H9 (cell line): Measurements from ENCODE around the gene RILPL2. TPM values are rescaled to one million over a fixed set of nuclear protein-coding genes. Genes with fewer than 3 reads are reported as not detected.
"Not testable (repeated sequence)": the region's sequence is repeated elsewhere in the genome, so short reads cannot be mapped to it uniquely, and the experiment has no call there.

Source experiments
- DNase-seq: peaks from one replicate; pipeline ENCODE4 v3.0.0-alpha.2; 2017
- H2AFZ ChIP-seq: one replicate; pipeline ENCODE4 v1.6.1; 2013; ENCODE audit warnings: mild to moderate bottlenecking, low read length, control low read depth, moderate library complexity
- H2AK5ac ChIP-seq: 2 replicates; pipeline ENCODE4 v1.6.1; 2013; ENCODE audit warnings: low read length, control low read depth, mixed read lengths; ENCODE audit not compliant: insufficient read length
- H2BK120ac ChIP-seq: one replicate; pipeline ENCODE4 v1.6.1; 2013; ENCODE audit warnings: low read depth, mild to moderate bottlenecking, low read length, control low read depth, inconsistent platforms; ENCODE audit not compliant: poor library complexity, severe bottlenecking
- H2BK12ac ChIP-seq: 2 replicates; pipeline ENCODE4 v1.6.1; 2013; ENCODE audit warnings: low read length, control low read depth, mixed read lengths, low read depth; ENCODE audit not compliant: insufficient read length
- H2BK15ac ChIP-seq: 2 replicates; pipeline ENCODE4 v1.6.1; 2013; ENCODE audit warnings: low read depth, low read length, control low read depth
- H2BK20ac ChIP-seq: one replicate; pipeline ENCODE4 v1.6.1; 2013; ENCODE audit warnings: low read depth, mild to moderate bottlenecking, low read length, control low read depth, inconsistent platforms; ENCODE audit not compliant: poor library complexity, severe bottlenecking
- H2BK5ac ChIP-seq: 2 replicates; pipeline ENCODE4 v1.6.1; 2013; ENCODE audit warnings: low read length, control low read depth, mixed read lengths; ENCODE audit not compliant: insufficient read length
- H3K14ac ChIP-seq: 2 replicates; pipeline ENCODE4 v1.6.1; 2013; ENCODE audit warnings: low read length, control low read depth; ENCODE audit not compliant: insufficient read depth
- H3K18ac ChIP-seq: 2 replicates; pipeline ENCODE4 v1.6.1; 2013; ENCODE audit warnings: low read depth, mild to moderate bottlenecking, mixed read lengths, low read length, control low read depth; ENCODE audit not compliant: insufficient read length
- H3K23ac ChIP-seq: 2 replicates; pipeline ENCODE4 v1.6.1; 2013; ENCODE audit warnings: low read length, control low read depth, mixed read lengths, low read depth; ENCODE audit not compliant: insufficient read length
- H3K23me2 ChIP-seq: 2 replicates; pipeline ENCODE4 v1.6.1; 2013; ENCODE audit warnings: low read depth, mild to moderate bottlenecking, mixed read lengths, low read length, control low read depth; ENCODE audit not compliant: insufficient read length, poor library complexity, severe bottlenecking
- H3K27ac ChIP-seq: 2 replicates; pipeline ENCODE4 v1.5.1; 2013; ENCODE audit warnings: low read length, control low read depth, mixed read lengths, low read depth; ENCODE audit not compliant: insufficient read length
- H3K27me3 ChIP-seq: 2 replicates; pipeline ENCODE4 v1.6.1; 2013; ENCODE audit warnings: low read length, control low read depth, inconsistent platforms; ENCODE audit not compliant: insufficient read depth
- H3K4ac ChIP-seq: 2 replicates; pipeline ENCODE4 v1.6.1; 2013; ENCODE audit warnings: low read depth, mild to moderate bottlenecking, control low read depth, inconsistent platforms, low read length, moderate library complexity
- H3K4me1 ChIP-seq: 2 replicates; pipeline ENCODE4 v1.6.1; 2013; ENCODE audit warnings: low read length, control low read depth, inconsistent platforms; ENCODE audit not compliant: insufficient read depth
- H3K4me2 ChIP-seq: 2 replicates; pipeline ENCODE4 v1.6.1; 2013; ENCODE audit warnings: low read length, control low read depth, mixed read lengths; ENCODE audit not compliant: insufficient read length, insufficient read depth
- H3K56ac ChIP-seq: 2 replicates; pipeline ENCODE4 v1.6.1; 2013; ENCODE audit warnings: low read depth, mild to moderate bottlenecking, mixed read lengths, low read length, control low read depth; ENCODE audit not compliant: insufficient read length
- H3K79me1 ChIP-seq: 2 replicates; pipeline ENCODE4 v1.6.1; 2013; ENCODE audit warnings: low read depth, mild to moderate bottlenecking, moderate library complexity, low read length, control low read depth, inconsistent platforms; ENCODE audit not compliant: insufficient read depth, poor library complexity, severe bottlenecking
- H3K79me2 ChIP-seq: 2 replicates; pipeline ENCODE4 v1.6.1; 2013; ENCODE audit warnings: low read length, control low read depth, inconsistent platforms; ENCODE audit not compliant: insufficient read depth
- H3K9ac ChIP-seq: 2 replicates; pipeline ENCODE4 v1.6.1; 2013; ENCODE audit warnings: low read length, control low read depth, mixed read lengths; ENCODE audit not compliant: insufficient read length; ENCODE audit errors: extremely low read depth
- H3K9me3 ChIP-seq: one replicate; pipeline ENCODE4 v1.6.1; 2013; ENCODE audit warnings: low read depth, low read length, inconsistent platforms; ENCODE audit not compliant: control insufficient read depth
- H3T11ph ChIP-seq: one replicate; pipeline ENCODE4 v1.6.1; 2013; ENCODE audit warnings: mild to moderate bottlenecking, low read length, control low read depth, inconsistent platforms
- H4K20me1 ChIP-seq: one replicate; pipeline ENCODE4 v1.6.1; 2013; ENCODE audit not compliant: control insufficient read depth, insufficient read length, insufficient read depth
- H4K5ac ChIP-seq: 2 replicates; pipeline ENCODE4 v1.6.1; 2013; ENCODE audit warnings: low read depth, mild to moderate bottlenecking, mixed read lengths, low read length, control low read depth; ENCODE audit not compliant: insufficient read length
- H4K8ac ChIP-seq: replicated peaks from 2 replicates; pipeline ENCODE4 v1.6.1; 2013; ENCODE audit warnings: low read length, control low read depth, mixed read lengths, low read depth; ENCODE audit not compliant: insufficient read length
- H4K91ac ChIP-seq: 2 replicates; pipeline ENCODE4 v1.6.1; 2013; ENCODE audit warnings: low read depth, mild to moderate bottlenecking, moderate library complexity, mixed read lengths, low read length, control low read depth; ENCODE audit not compliant: insufficient read length
- H3K27ac Mint-ChIP-seq, 3 experiments: 2 replicates in 2 of 3; 3 replicates in 1 of 3; pipeline ENCODE4 v1.8.0; 2020 to 2021; ENCODE audit warnings: mixed read lengths in 3 of 3, mild to moderate bottlenecking in 1 of 3, moderate library complexity in 1 of 3
- H3K27me3 Mint-ChIP-seq: 2 replicates; pipeline ENCODE4 v1.8.0; 2021; ENCODE audit warnings: low read depth, mild to moderate bottlenecking, moderate library complexity, mixed read lengths
- H3K36me3 Mint-ChIP-seq, 3 experiments: 2 replicates in 2 of 3; 3 replicates in 1 of 3; pipeline ENCODE4 v1.8.0; 2020 to 2021; ENCODE audit warnings: low read depth in 3 of 3, mixed read lengths in 3 of 3; ENCODE audit not compliant: insufficient read depth in 1 of 3
- H3K4me1 Mint-ChIP-seq, 2 experiments: 2 replicates each; pipeline ENCODE4 v1.8.0; 2020; ENCODE audit warnings: mixed read lengths in 2 of 2
- H3K4me3 Mint-ChIP-seq, 2 experiments: 2 replicates in 1 of 2; 3 replicates in 1 of 2; pipeline ENCODE4 v1.8.0; 2020 to 2021; ENCODE audit warnings: mild to moderate bottlenecking in 2 of 2, mixed read lengths in 2 of 2, moderate library complexity in 1 of 2
- H3K9me3 Mint-ChIP-seq, 2 experiments: 2 replicates in 1 of 2; 3 replicates in 1 of 2; pipeline ENCODE4 v1.8.0; 2020; ENCODE audit warnings: mild to moderate bottlenecking in 2 of 2, mixed read lengths in 2 of 2, moderate library complexity in 1 of 2
- CTCF ChIP-seq: fragments of 200-600 bp; sonication (generic); conservative IDR thresholded peaks from 3 replicates; pipeline ENCODE4 v1.8.0; 2021; ENCODE audit warnings: antibody characterized with exemption, mild to moderate bottlenecking
- WGBS: extraction: QIAGEN DNeasy Blood & Tissue Kit; methylation state at CpG from one replicate; pipeline ENCODE4 v1.1.7; 2013; ENCODE audit warnings: missing lambda C conversion rate, low lambda C conversion rate, mixed read lengths; ENCODE audit not compliant: insufficient read length; ENCODE audit errors: extremely low coverage; 5-methylcytosine and 5-hydroxymethylcytosine counted together
- total RNA-seq: library from RNA; stranded (reverse); gene quantifications from 2 replicates; pipeline ENCODE4 v1.2.1, GENCODE V29; 2021

RILPL2 gene
- total RNA-seq, 1 experiment from 2014 or later = 1.4 TPM

GRCh38 chr12:123410041-123410412 is 26.5 kb downstream of the RILPL2 start:
- Histone ChIP-seq H2AFZ (no peak overlapping the region), H3K9ac (no peak overlapping the region), H3K27ac (no peak overlapping the region), H3K9me3 (no peaks in the 10 kb centered on the region), H3K4me1 (no peaks in the 10 kb centered on the region), H3T11ph (no peak overlapping the region), H3K56ac (no peak overlapping the region), H2BK20ac (no peak overlapping the region), H2BK15ac (no peak overlapping the region), H4K8ac (no peak overlapping the region), H3K18ac (no peak overlapping the region), H2AK5ac (no peak overlapping the region), H2BK5ac (no peak overlapping the region), H4K5ac (no peak overlapping the region), H3K23ac (no peak overlapping the region), H3K14ac (no peak overlapping the region), H4K20me1 (no peaks in the 10 kb centered on the region), H3K4ac (no peak overlapping the region), H3K79me2 (no peaks in the 10 kb centered on the region), H3K27me3 (no peaks in the 10 kb centered on the region), H2BK12ac (no peak overlapping the region), H3K23me2 (no peaks in the 10 kb centered on the region), H3K79me1 (no peaks in the 10 kb centered on the region), H3K4me2 (no peak overlapping the region), H2BK120ac (no peak overlapping the region), H4K91ac (no peak overlapping the region)
- Mint-ChIP-seq H3K27ac (no peak overlapping the region), H3K27me3 (peaks cover 17% of the 10 kb centered on the region), H3K4me1 (no peaks in the 10 kb centered on the region; a peak in 1 of 4 replicates), H3K4me3 (no peak overlapping the region), H3K9me3 (peaks cover 0 to 2% of the 10 kb centered on the region in 2 experiments; a peak in 3 of 5 replicates), H3K36me3 (peaks cover 8 to 21% (median 12%) of the 10 kb centered on the region in 3 experiments)
- DNase-seq = no peak
- no CpG with 5 or more reads among the region's 5 CpGs for WGBS
- TF ChIP-seq CTCF = no peak

GRCh38 chr12:123409284-123410040 is 27.0 kb downstream of the RILPL2 start:
- not testable (repeated sequence) for H3K4me1 ChIP-seq, H3K14ac ChIP-seq, H2BK12ac ChIP-seq, H3T11ph ChIP-seq, H4K91ac ChIP-seq, H3K79me1 ChIP-seq, H3K4me3 Mint-ChIP-seq, H4K5ac ChIP-seq, H4K8ac ChIP-seq, H2BK20ac ChIP-seq, H3K56ac ChIP-seq, H3K27ac Mint-ChIP-seq, H2BK5ac ChIP-seq, H3K23ac ChIP-seq, H2BK120ac ChIP-seq, H3K9ac ChIP-seq, H4K20me1 ChIP-seq, H3K27me3 ChIP-seq, DNase-seq, H3K27ac ChIP-seq, H3K9me3 Mint-ChIP-seq, H3K4me2 ChIP-seq, H3K4ac ChIP-seq, H2AK5ac ChIP-seq, H2AFZ ChIP-seq, H2BK15ac ChIP-seq, H3K18ac ChIP-seq, H3K23me2 ChIP-seq, H3K4me1 Mint-ChIP-seq, H3K9me3 ChIP-seq, H3K79me2 ChIP-seq
- no CpG with 5 or more reads among the region's 11 CpGs for WGBS
- Mint-ChIP-seq H3K36me3 (peaks cover 11 to 26% (median 17%) of the 10 kb centered on the region in 3 experiments; a peak in 6 of 7 replicates), H3K27me3 (peaks cover 23% of the 10 kb centered on the region)
